Mesodermal cell (in vitro differentiated cells): ENCODE measurements around the gene CAPNS2.
A peak's percentile ranks its signal among the peaks of the same experiment; 100 is the strongest.

ENCODE experiments used
- H3K27ac ChIP-seq: 2 replicates; pipeline ENCODE4 v1.7.0; 2013; ENCODE audit warnings: mild to moderate bottlenecking, low read depth, low read length, moderate library complexity; ENCODE audit not compliant: severe bottlenecking
- H3K36me3 ChIP-seq: 2 replicates; pipeline ENCODE4 v1.7.1; 2013; ENCODE audit warnings: mild to moderate bottlenecking, low read length, moderate library complexity; ENCODE audit not compliant: control insufficient read depth, insufficient read depth
- H3K4me1 ChIP-seq: one replicate; pipeline ENCODE4 v1.7.1; 2013; ENCODE audit warnings: mild to moderate bottlenecking, low read length; ENCODE audit not compliant: insufficient read depth, control insufficient read depth, poor library complexity, severe bottlenecking
- H3K4me3 ChIP-seq: 2 replicates; pipeline ENCODE4 v1.7.0; 2013; ENCODE audit warnings: low read length, control low read depth, mild to moderate bottlenecking; ENCODE audit not compliant: insufficient read depth, poor library complexity, severe bottlenecking; ENCODE audit errors: extremely low read depth
- H3K9me3 ChIP-seq: 2 replicates; pipeline ENCODE4 v1.7.1; 2013; ENCODE audit warnings: mild to moderate bottlenecking, low read length, moderate library complexity; ENCODE audit not compliant: control insufficient read depth
- WGBS, 2 experiments: methylation state at CpG; one replicate each; pipeline ENCODE4 v1.1.5; 2013; ENCODE audit warnings: missing lambda C conversion rate in 2 of 2; ENCODE audit not compliant: insufficient coverage in 2 of 2; 5-methylcytosine and 5-hydroxymethylcytosine counted together

The CAPNS2 gene

DNA sequence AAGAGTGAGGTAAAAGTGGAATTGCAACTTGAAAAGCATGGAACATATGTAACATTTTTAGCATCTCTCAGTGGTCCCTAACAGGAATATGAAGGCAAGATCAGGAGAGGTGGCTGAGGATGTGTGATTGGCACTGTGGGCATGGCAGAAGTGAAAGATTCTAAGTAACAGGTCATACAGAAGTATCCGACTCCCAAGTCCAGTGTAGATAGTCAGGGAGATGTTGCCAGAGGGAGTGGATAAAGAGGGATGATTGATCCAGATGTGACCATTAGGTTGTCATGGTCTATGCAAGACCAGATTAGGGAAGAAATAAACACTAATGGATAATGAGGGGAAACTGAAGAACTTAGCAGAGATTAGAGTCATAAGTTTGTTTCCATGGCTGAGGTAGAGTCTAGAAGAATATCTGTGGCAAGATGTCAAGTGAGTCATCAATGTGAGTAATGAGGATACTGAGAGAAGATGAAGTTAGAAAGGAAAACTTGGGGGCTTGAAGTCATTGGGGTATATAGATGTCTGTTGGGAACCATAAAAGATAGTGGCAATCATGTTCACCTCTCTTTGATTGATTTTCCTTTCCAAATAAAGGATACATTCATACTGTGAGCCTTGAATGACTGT, 23.9 kb upstream of the CAPNS2 start:
- no peak overlapping the region for H3K27ac ChIP-seq
- H3K36me3 ChIP-seq = peaks cover under 1% of the 10 kb centered on the region
- 95 to 100% methylated on average over 1 of the region's 1 CpG for WGBS, 2 experiments
- H3K4me1 ChIP-seq = peaks cover 5% of the 10 kb centered on the region
- no peak overlapping the region for H3K4me3 ChIP-seq
- H3K9me3 ChIP-seq = no peaks in the 10 kb centered on the region

DNA sequence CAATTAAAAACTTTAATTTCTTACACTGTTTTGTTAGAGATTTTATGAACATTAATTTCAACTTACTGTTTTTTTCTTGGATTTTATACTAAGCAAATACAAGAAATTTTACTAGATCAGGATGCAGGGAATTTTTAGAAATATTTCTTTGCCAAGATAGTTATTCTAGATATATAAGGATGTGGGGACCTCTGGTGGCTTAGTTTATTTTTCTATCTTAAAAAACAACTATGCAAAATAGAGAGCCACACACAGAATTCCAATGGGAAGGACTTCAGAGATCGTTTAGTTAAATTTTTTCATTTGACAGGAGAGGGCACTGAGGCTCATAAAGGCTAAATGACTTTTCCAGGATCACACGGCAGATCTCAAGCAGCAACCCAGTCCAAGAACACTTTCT, 23.0 kb upstream of the CAPNS2 start:
- H3K36me3 ChIP-seq = no peaks in the 10 kb centered on the region
- 50 to 61% methylated on average over 1 to 2 of the region's 2 CpGs for WGBS, 2 experiments
- H3K27ac ChIP-seq = no peak overlapping the region
- no peaks in the 10 kb centered on the region for H3K9me3 ChIP-seq
- no peak overlapping the region for H3K4me3 ChIP-seq
- peaks cover 5% of the 10 kb centered on the region for H3K4me1 ChIP-seq

DNA sequence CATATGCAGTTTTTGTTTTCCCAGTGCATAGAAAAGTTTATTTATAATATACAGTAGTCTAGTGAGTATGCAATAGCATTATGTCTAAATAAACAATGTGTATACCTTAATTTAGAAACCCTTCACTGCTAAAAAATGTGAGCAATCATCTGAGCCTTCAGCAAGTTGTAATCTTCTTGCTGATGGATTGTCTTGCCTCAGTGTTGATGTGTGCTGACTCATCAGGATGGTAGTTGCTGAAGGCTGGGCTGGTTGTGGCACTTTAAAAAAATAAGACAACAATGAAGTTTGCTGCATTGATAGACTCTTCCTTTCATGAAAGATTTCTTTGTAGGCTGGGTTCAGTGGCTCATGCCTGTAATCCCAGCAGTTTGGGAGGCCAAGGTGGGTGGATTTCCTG, 13.9 kb upstream of the CAPNS2 start:
- no peak overlapping the region for H3K4me3 ChIP-seq
- peak overlapping the region; percentile 51 for H3K27ac ChIP-seq
- H3K4me1 ChIP-seq = peaks cover 3% of the 10 kb centered on the region
- H3K9me3 ChIP-seq = peaks cover 12% of the 10 kb centered on the region
- peaks cover 19% of the 10 kb centered on the region for H3K36me3 ChIP-seq

- Histone ChIP-seq H3K27ac (no peak overlapping the region), H3K9me3 (peaks cover 12% of the 10 kb centered on the region), H3K4me1 (peaks cover 3% of the 10 kb centered on the region), H3K4me3 (no peak overlapping the region), H3K36me3 (peaks cover 19% of the 10 kb centered on the region)
- WGBS, 2 experiments = no CpG with 5 or more reads among the region's 2 CpGs
Measured at GRCh38 chr16:55555436-55555835, 11.0 kb upstream of the CAPNS2 start.

- Histone ChIP-seq H3K4me3 (no peak overlapping the region), H3K4me1 (peaks cover 3% of the 10 kb centered on the region), H3K27ac (no peak overlapping the region), H3K9me3 (peaks cover 12% of the 10 kb centered on the region), H3K36me3 (peaks cover 19% of the 10 kb centered on the region)
Measured at GRCh38 chr16:55557186-55557585, 9.3 kb upstream of the CAPNS2 start.

DNA sequence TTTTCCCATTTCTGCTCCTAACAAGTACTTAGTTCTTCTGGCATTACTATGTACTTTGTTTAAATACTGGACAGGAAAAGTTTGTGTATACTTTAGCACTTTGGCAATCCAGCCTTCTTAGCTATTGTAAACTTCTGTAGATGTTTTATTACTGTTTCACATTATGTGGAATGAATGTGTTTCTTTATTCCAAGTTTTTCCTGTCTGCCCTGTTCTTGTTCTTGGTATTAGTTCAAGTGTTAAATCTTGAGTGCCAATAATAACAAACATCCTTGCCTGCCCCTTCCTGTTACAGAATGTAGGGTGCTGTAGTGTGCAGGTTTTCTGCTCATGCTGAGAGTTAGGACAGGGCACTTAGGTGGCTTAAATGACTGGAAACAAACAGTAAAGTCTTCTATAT, 7.3 kb upstream of the CAPNS2 start:
- H3K9me3 ChIP-seq = peaks cover 2% of the 10 kb centered on the region
- no peaks in the 10 kb centered on the region for H3K4me1 ChIP-seq
- H3K36me3 ChIP-seq = peaks cover 12% of the 10 kb centered on the region
- H3K4me3 ChIP-seq = no peak overlapping the region
- H3K27ac ChIP-seq = no peak overlapping the region

GRCh38 chr16:55559933-55560516, 6.5 kb upstream of the CAPNS2 start:
- no peak overlapping the region for H3K27ac ChIP-seq
- WGBS, 2 experiments = no CpG with 5 or more reads among the region's 1 CpG

GRCh38 chr16:55561319-55561848, 5.1 kb upstream of the CAPNS2 start:
- no peaks in the 10 kb centered on the region for H3K4me1 ChIP-seq
- H3K27ac ChIP-seq = no peak overlapping the region
- no peaks in the 10 kb centered on the region for H3K36me3 ChIP-seq
- WGBS, 2 experiments = no CpG with 5 or more reads among the region's 2 CpGs
- H3K9me3 ChIP-seq = no peaks in the 10 kb centered on the region
- H3K4me3 ChIP-seq = no peak overlapping the region

More at GRCh38 chr16:55559933-55560516, 6.5 kb upstream of the CAPNS2 start:
- peaks cover 6% of the 10 kb centered on the region for H3K36me3 ChIP-seq
- H3K4me1 ChIP-seq = no peaks in the 10 kb centered on the region
- no peaks in the 10 kb centered on the region for H3K9me3 ChIP-seq
- H3K4me3 ChIP-seq = no peak overlapping the region

DNA sequence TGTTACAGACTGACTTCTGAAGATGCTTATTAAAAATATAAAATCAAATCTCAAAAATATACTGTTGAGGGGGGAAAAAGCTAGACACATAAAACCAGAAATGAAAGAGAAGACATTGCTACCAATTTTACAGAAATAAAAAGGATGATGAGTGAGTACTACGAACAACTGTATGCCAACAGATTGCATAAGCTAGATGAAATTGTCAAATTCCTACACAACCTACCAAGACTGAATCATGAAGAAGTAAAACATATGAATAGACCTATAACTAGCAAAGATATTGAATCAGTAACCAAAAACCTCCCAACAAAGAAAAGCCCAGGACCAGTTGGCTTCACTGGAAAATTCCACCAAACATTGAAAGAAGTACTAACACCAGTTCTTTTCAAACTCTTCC, 3.5 kb upstream of the CAPNS2 start:
- Histone ChIP-seq H3K4me1 (no peaks in the 10 kb centered on the region), H3K4me3 (no peak overlapping the region), H3K9me3 (no peaks in the 10 kb centered on the region), H3K27ac (no peak overlapping the region), H3K36me3 (no peaks in the 10 kb centered on the region)
- WGBS, 2 experiments = no CpG with 5 or more reads among the region's 1 CpG

GRCh38 chr16:55563797-55564196, 2.7 kb upstream of the CAPNS2 start:
- no peaks in the 10 kb centered on the region for H3K36me3 ChIP-seq
- H3K27ac ChIP-seq = no peak overlapping the region
- H3K4me3 ChIP-seq = no peak overlapping the region
- no CpG with 5 or more reads among the region's 2 CpGs for WGBS, 2 experiments
- peaks cover 6% of the 10 kb centered on the region for H3K4me1 ChIP-seq
- no peaks in the 10 kb centered on the region for H3K9me3 ChIP-seq

DNA sequence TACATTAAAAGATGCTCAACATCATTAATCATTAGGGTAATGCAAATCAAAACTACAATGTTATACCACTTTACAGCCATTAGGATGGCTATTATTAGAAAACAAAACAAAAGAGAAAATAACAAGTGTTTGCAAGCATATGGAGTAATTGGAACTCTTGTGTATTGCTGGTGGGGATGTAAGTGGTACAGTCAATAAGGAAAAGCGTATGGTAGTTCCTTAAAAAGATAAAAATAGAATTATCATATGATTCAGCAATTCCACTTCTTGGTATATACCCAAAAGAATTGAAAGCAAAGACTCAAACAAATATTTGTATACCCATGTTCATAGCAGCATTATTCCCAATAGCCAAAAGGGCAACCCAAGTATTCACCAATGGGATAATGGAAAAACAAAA, 1.4 kb upstream of the CAPNS2 start:
- no peak overlapping the region for H3K27ac ChIP-seq
- WGBS, 2 experiments = no CpG with 5 or more reads among the region's 1 CpG
- H3K36me3 ChIP-seq = no peaks in the 10 kb centered on the region
- no peak overlapping the region for H3K4me3 ChIP-seq
- H3K9me3 ChIP-seq = no peaks in the 10 kb centered on the region
- peaks cover 6% of the 10 kb centered on the region for H3K4me1 ChIP-seq
